Mucosa of gallbladder (tissue), 1 donor: ENCODE measurements around the gene IL17REL. TPM values are rescaled to one million over a fixed set of nuclear protein-coding genes. Genes with fewer than 3 reads are reported as not detected.

Experiments used
- DNase-seq: peaks from one replicate; pipeline ENCODE4 v3.0.0-alpha.2; 2020; ENCODE audit warnings: low spot score
- total RNA-seq: library from RNA; stranded (reverse); gene quantifications from one replicate; pipeline ENCODE4 v1.2.1, GENCODE V29; 2021
- donor health status: DM: no; HTN: no; CAD: no.

Gene IL17REL
- total RNA-seq, 1 donor from 2014 or later, result 0.06 TPM

DNA sequence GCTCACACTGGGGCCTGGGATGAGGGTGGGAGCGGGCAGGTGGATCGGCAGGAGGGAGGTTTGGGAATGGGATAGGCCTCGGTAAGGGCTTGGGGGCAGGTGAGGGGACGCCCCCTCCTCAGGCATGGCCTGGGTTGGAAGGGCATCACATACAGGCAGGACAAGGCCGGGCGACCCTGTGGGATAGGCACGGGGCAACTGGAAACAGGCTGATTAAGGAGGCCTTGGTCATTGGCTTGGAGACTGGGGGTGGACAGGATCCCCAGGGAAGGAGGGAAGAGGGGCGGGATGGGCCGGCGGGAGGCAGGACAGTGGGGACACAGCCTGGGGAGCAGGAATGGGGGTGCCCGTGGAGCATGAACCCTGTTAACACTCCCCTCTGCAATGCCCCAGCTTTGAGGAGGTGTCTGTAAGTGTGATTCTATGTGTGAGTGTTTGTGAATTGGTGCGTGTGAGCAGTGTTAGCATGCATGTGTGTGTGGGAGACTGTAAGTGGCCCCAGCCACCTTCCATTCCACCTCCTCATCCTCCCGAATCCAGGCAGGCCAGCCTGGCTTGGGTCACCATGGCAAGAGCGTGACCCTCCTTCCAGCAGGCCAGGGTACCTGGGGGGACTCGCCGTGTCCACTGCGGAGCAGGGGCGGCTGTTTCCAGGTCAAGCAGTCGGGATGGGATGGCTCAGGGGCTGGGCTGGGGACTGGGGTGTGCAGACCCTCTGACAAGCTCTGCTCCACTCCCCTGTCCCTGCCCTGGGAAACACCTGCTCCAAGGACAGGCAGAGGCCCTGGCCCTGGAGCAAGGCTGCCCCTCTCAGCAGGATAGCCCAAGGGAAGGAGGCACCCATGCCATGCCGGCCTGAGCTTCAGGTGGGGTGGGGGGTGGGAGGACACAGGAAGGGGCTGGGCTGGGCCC lies 55.4 kb downstream of the IL17REL start:
- DNase-seq, result no peak

GRCh38 chr22:49956418-49956770 lies 56.2 kb downstream of the IL17REL start:
- no peak for DNase-seq

DNA sequence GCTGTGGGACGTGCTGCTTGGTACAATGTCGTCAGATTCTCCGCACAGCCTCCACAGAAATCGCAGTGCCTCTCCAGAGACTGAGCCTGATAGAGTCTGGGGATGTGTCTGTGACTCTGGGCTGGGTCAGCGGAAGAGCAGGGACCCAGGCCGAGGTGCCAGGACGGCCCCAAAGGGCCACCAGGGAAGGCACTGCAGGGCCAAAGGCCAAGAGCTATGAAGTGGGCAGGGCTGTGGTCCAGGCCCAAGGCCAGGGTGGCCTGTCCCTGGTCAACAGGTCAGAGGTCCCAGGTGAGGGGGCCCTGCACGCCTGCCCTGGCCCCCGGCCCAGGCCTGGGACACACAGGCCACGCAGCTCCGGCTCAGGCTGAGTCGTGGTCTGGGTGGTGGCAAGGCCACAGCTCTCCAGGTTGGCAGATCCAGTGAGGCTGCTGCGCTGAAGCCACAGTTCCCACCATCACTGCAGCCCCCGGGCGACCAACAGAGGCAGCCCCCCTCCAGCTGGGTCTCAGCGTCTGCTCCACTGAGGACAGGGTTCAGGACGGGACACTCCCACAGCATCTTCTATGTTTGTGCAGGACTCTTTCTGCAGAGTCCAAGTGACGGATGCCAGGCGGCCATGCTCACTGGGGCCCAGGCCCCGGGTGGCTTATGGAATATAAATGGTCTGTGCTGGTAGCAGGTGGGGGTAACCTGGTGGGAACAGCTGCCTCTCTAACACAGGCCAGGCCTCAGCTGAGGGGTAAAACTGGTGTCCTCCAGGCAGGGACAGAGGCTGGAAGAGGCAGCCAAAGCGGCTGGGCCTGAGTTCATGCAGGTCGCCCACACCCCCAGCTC lies 56.8 kb downstream of the IL17REL start:
- DNase-seq, result no peak

GRCh38 chr22:49954991-49955580 lies 57.5 kb downstream of the IL17REL start:
- DNase-seq, result no peak

DNA sequence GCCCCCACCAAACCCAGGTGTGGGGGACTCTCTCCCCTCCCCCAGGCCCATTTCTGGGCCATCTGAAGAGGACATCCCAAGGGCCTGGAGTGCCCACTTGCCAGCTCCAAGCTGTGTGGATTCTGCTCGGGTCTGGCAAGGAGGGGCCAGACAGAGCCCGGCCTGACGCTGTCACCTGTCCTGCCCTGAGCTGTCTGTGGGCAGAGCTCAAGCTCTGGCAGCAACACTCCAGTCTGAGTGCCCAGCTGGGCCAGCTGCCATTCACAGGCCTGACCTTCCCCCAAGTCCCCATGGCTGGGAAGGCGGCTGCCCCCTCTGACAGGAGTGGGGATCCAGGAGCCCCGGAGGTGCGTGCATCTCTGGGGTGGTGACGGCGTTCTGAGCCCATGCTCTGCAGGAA lies 58.2 kb downstream of the IL17REL start:
- DNase-seq, result no peak

DNA sequence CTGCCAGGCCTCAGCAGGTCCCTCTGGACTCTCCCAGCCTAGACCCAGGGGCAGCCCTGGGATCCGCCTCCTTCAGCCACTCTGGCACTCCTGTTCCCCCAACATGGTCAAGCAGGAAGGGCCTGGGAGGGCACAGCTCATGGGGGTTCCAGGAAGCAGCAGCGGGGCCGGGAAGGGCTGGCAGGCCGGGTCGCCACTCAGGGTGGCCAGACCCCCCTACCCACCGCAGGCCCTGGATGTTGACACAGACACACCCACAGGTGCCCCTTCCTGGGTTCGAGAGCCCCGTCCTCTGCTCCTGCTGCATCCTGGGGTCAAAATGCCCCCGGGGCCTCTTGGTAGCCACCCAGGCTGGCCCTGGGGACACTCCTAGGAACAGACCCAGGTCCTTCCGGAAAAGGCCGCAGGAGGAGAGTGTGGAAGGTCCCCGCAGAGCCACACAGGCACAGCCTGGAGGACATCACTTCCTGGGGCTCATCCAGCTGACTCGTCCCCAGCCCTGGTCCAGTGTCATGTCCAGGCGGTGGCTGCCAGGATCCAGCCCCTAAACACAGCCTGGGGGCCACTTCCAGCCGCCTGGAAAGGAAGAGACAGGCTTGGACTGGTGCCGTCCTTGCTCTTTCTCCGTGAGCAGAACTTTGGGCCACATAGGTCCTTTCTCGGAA lies 58.8 kb downstream of the IL17REL start:
- no peak for DNase-seq

DNA sequence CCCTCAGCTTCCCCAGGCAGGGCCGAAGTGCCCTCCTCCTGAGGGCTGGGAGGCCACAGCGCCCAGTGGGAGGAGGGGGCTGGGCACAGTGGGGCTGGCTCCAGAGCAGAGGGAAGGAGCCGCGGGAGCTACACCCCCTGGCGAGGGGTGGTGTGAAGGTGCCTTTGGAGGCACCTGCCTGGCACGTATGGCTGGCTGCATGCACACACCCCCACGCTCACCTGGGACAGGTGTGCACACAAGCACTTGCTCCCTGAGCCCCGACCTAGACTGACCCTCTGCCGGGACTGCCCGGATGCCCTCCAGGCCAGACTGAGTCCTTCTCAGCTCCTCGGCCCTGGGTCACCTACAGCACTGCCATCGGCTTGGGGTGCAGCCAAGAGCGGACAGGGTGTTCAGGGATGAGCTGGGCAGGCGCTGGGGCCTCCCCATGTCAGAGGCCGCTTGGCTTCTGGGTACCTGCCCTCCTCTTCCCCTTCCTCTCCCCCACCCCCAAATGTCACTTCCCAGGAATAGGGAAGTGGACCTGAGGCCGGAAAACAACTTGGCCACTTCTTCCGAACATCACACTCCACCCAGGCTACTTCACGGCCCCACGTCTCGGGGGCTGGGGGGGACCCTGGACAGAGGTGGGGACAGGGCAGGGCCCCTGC lies 59.4 kb downstream of the IL17REL start:
- DNase-seq, result no peak

GRCh38 chr22:49951986-49952896 lies 60.3 kb downstream of the IL17REL start:
- no peak for DNase-seq

GRCh38 chr22:49951678-49951985 lies 60.9 kb downstream of the IL17REL start:
- no peak for DNase-seq

DNA sequence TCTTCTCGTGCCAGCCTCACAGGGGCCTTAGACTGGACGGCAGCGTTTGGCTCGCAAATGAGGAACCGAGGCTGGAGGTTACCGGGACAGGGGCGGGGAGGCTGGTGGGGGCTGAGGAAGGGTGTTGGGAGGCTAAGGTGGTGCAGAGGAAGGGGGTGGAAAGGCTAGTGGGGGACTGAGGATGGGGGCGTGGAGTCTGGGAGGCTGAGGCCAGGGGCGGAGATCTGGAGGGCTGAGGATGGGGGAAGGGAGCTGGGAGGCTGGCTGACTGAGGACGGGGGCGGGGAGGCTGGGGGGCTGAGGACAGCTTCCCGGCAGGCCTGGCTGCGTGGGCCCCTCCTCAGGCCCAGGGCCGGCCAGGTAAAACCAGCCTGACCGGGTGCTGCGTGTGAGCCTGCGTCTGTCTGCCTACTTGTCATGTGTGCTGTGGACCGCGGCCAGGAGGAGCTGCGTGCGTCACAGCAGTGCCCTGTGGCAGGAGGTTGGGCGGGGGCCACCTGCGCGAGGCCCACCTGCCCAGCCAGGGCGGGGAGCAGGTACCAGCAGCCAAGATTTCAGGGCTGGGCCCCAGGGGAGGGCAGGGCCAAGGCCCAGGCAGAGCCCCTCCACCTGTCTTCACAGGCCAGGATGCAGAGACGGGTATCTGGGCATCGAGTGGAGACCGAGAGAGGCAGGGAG lies 61.4 kb downstream of the IL17REL start:
- DNase-seq, result peak; percentile 90

DNA sequence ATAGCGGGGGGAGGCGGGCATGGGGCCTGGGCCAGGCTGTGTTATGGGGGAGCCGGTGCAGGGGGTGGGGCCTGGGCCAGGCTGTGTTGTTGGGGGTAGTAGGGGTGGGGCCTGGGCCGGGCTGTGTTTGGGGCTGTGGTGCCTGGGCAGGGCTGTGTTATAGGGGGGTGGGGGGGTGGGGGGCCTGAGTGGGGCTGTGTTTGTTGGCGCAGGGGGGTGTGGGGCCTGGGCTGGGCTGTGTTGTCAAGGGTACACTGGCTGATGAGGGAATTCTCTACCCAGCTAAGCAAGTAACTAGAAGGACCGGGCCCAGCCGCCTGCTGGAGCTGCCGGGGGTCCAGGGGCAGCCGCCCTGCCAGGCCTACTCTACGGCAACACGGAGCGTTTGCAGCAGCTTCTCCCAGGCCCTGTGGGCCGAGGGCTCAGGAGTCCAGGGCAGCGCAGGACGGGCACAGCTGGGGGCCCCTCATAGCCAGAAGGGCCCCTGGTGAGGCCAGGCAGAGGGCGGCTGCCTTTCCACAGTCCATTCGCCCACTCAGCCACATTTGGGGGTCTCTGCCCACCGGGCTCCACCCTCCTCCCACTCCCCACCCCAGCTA lies 62.1 kb downstream of the IL17REL start:
- DNase-seq, result no peak

GRCh38 chr22:49949914-49950292 lies 62.7 kb downstream of the IL17REL start:
- no peak for DNase-seq

DNA sequence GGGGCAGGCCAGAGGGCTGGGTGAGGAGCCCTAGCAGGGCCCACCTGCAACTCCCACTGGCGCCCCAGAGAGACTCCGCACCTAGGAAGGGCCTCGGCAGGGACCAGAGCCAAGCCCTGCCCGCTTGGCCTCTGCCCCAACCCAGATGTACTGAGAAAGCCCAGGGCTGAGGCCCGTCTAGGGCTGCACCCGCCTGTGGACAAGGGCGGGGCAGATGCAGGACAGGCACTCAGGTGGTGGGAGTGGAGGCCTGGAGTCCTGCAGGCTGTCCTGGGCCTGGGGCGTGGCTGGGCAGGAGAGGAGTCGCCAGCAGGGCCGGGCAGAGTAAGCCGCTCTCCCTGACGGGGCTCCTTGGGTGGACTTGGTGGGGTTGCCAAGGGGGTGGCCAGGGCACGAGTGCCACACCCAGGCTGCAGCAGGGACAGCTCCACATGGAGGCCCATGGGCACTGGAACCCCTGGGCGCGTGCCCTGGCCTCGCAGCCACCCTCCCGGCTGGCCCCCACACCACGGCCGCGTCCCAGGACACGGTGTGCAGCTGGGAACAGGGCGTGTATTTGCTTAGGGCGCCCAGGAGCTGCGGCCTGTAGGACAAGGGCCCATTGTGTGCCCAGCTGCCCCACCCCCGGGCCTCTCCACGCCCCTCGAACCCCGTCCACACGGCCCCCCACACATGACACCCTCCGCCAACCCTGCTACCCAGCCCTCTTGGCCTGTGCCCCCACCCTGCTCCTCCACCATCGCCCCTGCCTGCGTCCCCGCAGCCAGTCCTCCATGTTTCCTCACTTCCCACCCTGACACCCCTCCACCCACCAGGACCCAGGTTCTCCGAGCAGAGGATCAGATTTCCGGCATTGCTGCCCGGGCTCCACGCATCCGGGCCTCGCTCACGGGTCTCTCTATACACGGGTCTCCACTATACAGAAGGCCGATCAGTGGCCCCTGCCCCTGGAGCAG lies 63.3 kb downstream of the IL17REL start:
- DNase-seq, result peak; percentile 84

DNA sequence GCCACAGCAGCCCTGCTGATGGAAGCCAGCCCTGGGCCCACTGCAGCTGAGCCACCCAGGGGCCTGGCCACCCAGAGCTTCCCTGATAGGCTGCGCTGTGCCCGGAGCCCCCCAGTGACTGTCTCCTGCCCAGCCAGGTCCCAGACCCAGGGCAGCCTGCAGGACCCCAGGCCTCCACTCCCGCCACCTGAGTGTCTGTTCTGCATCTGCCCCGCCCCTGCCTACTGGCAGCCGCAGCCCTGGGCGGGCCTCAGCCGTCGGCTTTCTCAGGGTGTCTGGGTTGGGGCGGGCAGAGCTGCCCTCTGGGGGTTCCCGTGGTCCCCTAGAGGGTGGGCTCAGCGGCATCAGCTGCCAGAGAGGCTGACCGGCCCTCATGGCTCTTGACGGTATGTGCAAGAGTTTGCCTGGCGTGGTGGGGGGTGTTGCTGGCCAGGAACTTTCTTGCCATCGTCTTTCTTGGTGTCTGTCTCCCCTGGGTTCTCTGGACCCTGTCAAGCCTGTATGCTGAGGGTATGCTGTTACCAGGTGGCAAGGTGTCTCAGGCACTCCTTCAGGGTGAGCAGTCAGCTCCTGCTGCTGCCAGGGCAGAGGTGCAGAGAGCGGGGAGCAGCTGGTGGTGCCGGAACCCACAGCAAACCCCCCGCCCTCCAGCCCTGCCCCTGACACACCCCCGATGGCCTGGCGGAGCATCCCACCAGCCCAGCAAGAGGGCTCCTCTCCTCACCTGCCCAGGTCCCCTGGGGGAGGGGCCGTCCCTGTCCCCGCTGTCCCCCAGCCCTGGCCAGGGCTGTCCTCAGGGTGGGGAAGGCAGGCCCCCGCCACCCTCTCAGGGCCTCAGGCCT lies 64.2 kb downstream of the IL17REL start:
- DNase-seq, result no peak

DNA sequence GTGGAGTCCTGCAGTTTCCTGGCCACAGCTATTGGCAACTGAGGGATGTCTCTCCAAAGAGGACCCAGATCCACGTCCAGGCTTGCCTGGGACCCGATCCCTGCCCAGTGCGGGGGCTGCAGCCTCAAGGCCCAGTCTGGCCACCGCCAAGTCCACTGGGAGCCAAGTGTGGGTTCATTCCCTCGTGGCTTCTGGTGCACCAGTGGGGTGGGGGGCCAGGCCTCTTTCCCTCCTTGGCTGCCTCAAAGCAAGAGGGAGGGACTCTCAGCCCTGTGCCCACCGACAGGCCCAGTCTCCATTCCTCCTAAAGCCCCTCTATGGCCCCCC lies 65.3 kb downstream of the IL17REL start:
- DNase-seq, result no peak

DNA sequence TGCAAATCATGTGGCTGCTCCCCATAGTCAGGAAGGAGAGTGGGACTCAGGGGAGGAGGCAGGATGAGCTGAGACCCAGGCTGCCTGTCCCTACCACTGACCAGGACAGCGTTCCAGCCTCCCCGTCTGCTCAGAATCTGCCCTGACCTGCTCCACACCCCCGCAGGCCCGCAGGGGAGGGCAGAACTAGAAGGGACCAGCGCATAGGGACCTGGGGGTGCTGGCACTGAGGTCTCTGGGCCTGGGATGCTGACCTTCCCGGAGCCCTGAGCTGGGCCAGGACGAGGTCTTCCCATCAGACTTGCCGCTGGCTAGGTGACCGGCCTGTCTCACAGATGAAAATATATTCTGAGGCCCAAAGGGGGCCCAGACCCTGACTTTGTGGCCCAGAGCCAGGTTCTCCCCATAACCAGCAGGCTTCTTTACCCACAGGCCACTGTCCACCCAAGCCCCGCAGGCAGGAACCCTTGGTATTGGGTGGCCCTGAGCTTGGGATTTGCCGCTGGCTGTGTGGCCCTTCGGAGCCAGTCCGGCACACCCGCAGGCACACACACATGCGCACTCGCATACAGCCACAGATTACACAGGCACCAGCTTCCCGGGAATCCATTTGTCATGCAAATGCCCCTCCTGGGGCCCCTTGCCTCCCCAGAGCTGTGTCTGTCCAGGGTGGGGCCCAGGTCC lies 65.8 kb downstream of the IL17REL start:
- DNase-seq, result no peak
